GM12875 (cell line): ENCODE results near the gene KIAA0040.

ENCODE experiments used
- H3K4me3 ChIP-seq: one replicate; pipeline ENCODE4 v1.5.1; 2011; ENCODE audit warnings: low read depth, low read length, control low read depth
- CTCF ChIP-seq: IDR thresholded peaks from 2 replicates; pipeline ENCODE4 v1.5.1; 2011; ENCODE audit warnings: low read depth, mild to moderate bottlenecking, control low read depth, inconsistent platforms, low read length, moderate library complexity, borderline replicate concordance; ENCODE audit not compliant: insufficient read depth

KIAA0040 gene

DNA sequence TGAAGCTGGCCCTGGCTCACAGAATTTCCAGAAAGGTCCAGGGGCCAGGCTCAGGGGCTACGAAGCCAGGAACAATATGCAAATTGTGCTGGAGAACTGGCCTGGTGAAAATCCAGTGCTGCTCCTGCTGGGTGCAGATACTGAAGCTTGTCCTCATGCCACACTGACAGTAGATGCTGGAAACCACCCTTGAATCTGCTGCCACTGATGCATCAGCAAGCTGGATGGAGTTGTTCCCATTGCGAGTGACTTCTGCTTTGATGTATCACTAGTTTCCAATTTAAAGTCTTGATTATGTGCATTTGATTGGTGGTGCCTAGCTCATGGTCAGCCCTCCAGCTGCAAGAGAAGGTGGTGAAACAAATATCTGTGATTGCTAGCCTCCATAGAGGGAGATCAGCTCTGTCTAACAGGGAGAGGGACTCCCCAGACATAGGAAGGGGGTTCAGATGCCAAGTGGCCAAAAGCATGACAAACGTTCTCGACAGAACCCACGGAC, 11.0 kb upstream of the KIAA0040 start:
- no peak for TF ChIP-seq CTCF
- H3K4me3 ChIP-seq, result no peak overlapping the region

DNA sequence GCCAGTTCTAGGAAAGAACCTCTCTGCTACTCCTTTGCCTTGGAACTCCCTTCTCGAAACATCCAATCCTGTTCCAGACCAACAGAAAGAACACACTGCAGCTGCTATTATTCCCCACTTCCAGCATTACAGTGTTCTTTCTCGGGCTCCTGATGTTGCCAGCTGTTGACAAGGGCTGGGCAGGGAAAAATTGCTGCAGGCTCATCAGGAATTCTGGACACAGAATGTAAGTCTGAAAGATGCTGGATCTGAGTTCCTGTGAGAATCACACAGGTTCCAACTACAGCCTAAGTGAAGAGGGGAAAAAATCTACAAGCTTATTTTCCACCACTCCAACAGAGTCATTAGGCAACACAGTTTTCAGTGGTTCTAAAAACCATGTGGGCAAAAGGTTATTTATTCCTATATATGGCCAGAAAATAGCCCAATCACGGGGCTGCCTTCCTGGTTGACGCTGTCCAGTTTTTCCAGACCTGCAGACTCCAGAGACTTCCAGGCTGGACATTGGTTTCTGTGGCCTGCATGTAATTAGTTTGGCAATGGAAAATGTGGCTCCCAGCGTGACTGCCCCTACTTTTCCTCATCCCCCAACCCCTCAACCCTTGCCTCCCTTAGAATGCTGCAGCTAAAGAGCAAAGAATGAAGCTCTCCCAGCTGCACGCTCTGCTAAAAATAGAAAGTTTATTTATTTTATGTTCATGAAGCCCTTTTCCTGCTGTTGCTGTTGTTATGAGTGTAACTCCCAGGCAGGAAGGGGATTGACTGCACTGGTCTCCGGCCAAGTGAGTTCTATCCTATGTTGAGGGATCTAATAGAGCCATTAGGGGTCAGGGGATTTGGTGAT, 8.3 kb upstream of the KIAA0040 start:
- TF ChIP-seq CTCF, result no peak

GRCh38 chr1:175198332-175198731, 5.8 kb upstream of the KIAA0040 start:
- no peak overlapping the region for H3K4me3 ChIP-seq
- no peak for TF ChIP-seq CTCF

More for the DNA sequence above, 8.3 kb upstream of the KIAA0040 start:
- no peak overlapping the region for H3K4me3 ChIP-seq

DNA sequence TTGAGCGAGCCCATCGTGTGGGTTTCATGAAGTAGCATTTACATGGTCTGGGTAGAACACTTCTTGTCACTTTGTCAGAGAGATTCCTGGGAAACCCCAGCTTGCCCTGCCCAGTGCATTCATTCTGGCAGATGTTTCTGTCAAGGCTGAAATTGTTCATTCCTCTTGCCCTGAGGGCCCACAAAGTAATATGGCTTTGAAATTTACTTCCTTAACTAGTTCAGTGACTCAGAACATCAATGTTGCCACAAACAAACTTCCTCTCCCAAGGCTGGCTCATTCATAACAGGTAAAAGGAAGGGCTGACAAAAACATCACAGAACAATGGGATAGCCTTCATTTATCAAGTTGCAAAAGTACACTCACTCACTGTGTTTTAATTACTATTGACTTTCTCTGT, 5.0 kb upstream of the KIAA0040 start:
- no peak overlapping the region for H3K4me3 ChIP-seq
- TF ChIP-seq CTCF, result no peak

- TF ChIP-seq CTCF, result no peak
- no peak overlapping the region for H3K4me3 ChIP-seq
These were observed 3.2 kb upstream of the KIAA0040 start for GRCh38 chr1:175195798-175196197.

DNA sequence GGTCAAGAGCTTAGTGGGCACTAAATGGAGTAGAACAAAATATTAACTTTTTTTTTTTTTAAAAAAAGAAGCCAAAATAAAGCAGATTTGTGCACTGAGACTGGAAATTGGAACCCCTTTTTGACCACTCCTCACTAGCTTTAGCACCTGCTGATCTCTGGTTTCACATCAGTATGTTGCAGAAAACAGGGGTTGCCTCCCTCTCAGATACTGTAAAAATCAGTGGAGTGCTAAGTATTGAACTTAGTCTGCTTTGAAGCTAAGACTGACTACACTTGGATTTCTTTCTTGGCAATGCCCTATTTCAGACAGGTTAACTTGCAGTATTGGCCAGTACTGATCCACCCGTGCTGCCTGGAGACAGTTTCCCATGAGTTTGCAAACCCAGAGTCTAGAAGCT, 2.7 kb upstream of the KIAA0040 start:
- H3K4me3 ChIP-seq, result no peak overlapping the region
- no peak for TF ChIP-seq CTCF

- no peak for TF ChIP-seq CTCF
- H3K4me3 ChIP-seq, result no peak overlapping the region
These were observed 943 bp upstream of the KIAA0040 start for GRCh38 chr1:175193527-175193910.
